ENCODE results near the gene TREM2.

Gene TREM2

DNA sequence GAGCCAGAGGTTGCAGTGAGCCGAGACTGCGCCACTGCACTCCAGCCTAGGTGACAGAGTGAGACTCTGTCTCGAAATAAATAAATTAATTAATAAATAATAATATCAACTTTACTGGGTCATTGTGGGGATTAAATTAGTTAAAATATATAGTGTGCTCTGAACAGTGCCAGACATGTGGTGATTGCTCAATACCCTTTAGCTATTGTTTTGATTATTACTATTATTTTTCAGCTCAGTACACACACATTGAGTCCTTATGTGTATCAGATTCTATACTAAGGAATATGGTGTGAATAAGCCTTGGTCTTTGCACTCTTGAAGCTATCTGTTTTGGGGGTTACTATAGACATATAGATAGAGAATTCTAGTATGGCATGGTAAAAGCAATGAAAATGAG lies 37.6 kb downstream of the TREM2 start:
- Histone ChIP-seq H3K4me2 (ENCODE audit: insufficient read depth, low read length, poor library complexity, severe bottlenecking) (no peak overlapping the region), H3K18ac (ENCODE audit: low read length) (no peak overlapping the region), H4K8ac (ENCODE audit: low read depth, low read length) (no peak overlapping the region), H3K27me3 (ENCODE audit: control insufficient read depth in 3 of 3, insufficient read depth in 3 of 3, low read depth in 1 of 3, low read length in 3 of 3) (no peaks in the 10 kb centered on the region), H3K36me3 (replicated peaks in 1 of 2; ENCODE audit: control insufficient read depth in 2 of 2, insufficient read depth in 2 of 2, low read length in 2 of 2) (no peaks in the 10 kb centered on the region), H3K4me1 (ENCODE audit: control insufficient read depth in 2 of 2, insufficient read depth in 1 of 2, low read depth in 1 of 2, low read length in 2 of 2) (no peaks in the 10 kb centered on the region), H3K9me3 (replicated peaks in 1 of 2; ENCODE audit: control insufficient read depth in 2 of 2, insufficient read depth in 1 of 2, low read depth in 1 of 2, low read length in 2 of 2) (no peaks in the 10 kb centered on the region), H2BK15ac (ENCODE audit: low read length) (no peak overlapping the region), H2AK5ac (ENCODE audit: low read depth, low read length) (no peak overlapping the region), H3K4ac (ENCODE audit: low read length) (no peak overlapping the region), H3K79me1 (ENCODE audit: low read depth, low read length) (no peaks in the 10 kb centered on the region), H3K23ac (ENCODE audit: low read depth, low read length, poor library complexity) (no peak overlapping the region), H2AFZ (ENCODE audit: low read length) (no peak overlapping the region), H4K91ac (ENCODE audit: low read depth, low read length, poor library complexity) (no peak overlapping the region), H2BK120ac (ENCODE audit: low read depth, low read length) (no peak overlapping the region), H3K14ac (ENCODE audit: low read length) (no peak overlapping the region), H2BK12ac (ENCODE audit: low read length) (no peak overlapping the region), H2BK5ac (ENCODE audit: low read length) (no peak overlapping the region), H3K27ac (replicated peaks; ENCODE audit: low read length) (no peak overlapping the region), H3K4me3 (ENCODE audit: low read length in 2 of 2) (no peak overlapping the region), H3K9ac (ENCODE audit: low read depth, low read length, poor library complexity) (no peak overlapping the region)
- no peak for DNase-seq (ENCODE audit: low spot score)
- WGBS, 2 donors (ENCODE audit: extremely low coverage in 2 of 2, insufficient read length in 2 of 2, insufficient replicate concordance in 1 of 2), result no CpG with 5 or more reads among the region's 3 CpGs

DNA sequence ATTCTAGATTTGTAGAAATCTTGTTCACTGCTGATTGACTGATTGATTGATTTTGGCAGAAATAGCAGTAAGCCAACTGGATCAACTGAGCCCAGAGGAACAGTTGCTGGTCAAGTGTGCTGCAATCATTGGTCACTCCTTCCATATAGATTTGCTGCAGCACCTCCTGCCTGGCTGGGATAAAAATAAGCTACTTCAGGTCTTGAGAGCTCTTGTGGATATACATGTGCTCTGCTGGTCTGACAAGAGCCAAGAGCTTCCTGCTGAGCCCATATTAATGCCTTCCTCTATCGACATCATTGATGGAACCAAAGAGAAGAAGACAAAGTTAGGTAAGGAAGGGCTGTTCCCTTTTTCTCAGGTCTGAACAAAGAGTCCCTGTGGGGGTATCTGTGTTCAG lies 40.0 kb downstream of the TREM2 start:
- no peaks in the 10 kb centered on the region for H3K9me3 ChIP-seq (replicated peaks in 1 of 2; ENCODE audit: control insufficient read depth in 2 of 2, insufficient read depth in 1 of 2, low read depth in 1 of 2, low read length in 2 of 2)
- no peak overlapping the region for H4K91ac ChIP-seq (ENCODE audit: low read depth, low read length, poor library complexity)
- no peak overlapping the region for H3K23ac ChIP-seq (ENCODE audit: low read depth, low read length, poor library complexity)
- no peak overlapping the region for H2BK15ac ChIP-seq (ENCODE audit: low read length)
- no peak for DNase-seq (ENCODE audit: low spot score)
- no peaks in the 10 kb centered on the region for H3K27me3 ChIP-seq (ENCODE audit: control insufficient read depth in 3 of 3, insufficient read depth in 3 of 3, low read depth in 1 of 3, low read length in 3 of 3)
- no peak overlapping the region for H3K14ac ChIP-seq (ENCODE audit: low read length)
- H4K8ac ChIP-seq (ENCODE audit: low read depth, low read length), result no peak overlapping the region
- no peak overlapping the region for H2AFZ ChIP-seq (ENCODE audit: low read length)
- H2BK12ac ChIP-seq (ENCODE audit: low read length), result no peak overlapping the region
- no peak overlapping the region for H2AK5ac ChIP-seq (ENCODE audit: low read depth, low read length)
- no peak overlapping the region for H3K9ac ChIP-seq (ENCODE audit: low read depth, low read length, poor library complexity)
- H3K4me2 ChIP-seq (ENCODE audit: insufficient read depth, low read length, poor library complexity, severe bottlenecking), result no peak overlapping the region
- H3K4me1 ChIP-seq (ENCODE audit: control insufficient read depth in 2 of 2, insufficient read depth in 1 of 2, low read depth in 1 of 2, low read length in 2 of 2), result no peaks in the 10 kb centered on the region
- no peak overlapping the region for H2BK120ac ChIP-seq (ENCODE audit: low read depth, low read length)
- H3K4me3 ChIP-seq (ENCODE audit: low read length in 2 of 2), result no peak overlapping the region
- no peaks in the 10 kb centered on the region for H3K36me3 ChIP-seq (replicated peaks in 1 of 2; ENCODE audit: control insufficient read depth in 2 of 2, insufficient read depth in 2 of 2, low read length in 2 of 2)
- H2BK5ac ChIP-seq (ENCODE audit: low read length), result no peak overlapping the region
- no peaks in the 10 kb centered on the region for H3K79me1 ChIP-seq (ENCODE audit: low read depth, low read length)
- H3K4ac ChIP-seq (ENCODE audit: low read length), result no peak overlapping the region
- no peak overlapping the region for H3K27ac ChIP-seq (replicated peaks; ENCODE audit: low read length)
- H3K18ac ChIP-seq (ENCODE audit: low read length), result no peak overlapping the region
- no CpG with 5 or more reads among the region's 1 CpG for WGBS, 2 donors (ENCODE audit: extremely low coverage in 2 of 2, insufficient read length in 2 of 2, insufficient replicate concordance in 1 of 2)

- Histone ChIP-seq H3K27ac (replicated peaks; ENCODE audit: low read length) (no peak overlapping the region), H3K9ac (ENCODE audit: low read depth, low read length, poor library complexity) (no peak overlapping the region), H3K4ac (ENCODE audit: low read length) (no peak overlapping the region), H3K4me3 (ENCODE audit: low read length in 2 of 2) (no peak overlapping the region), H2BK12ac (ENCODE audit: low read length) (no peak overlapping the region), H3K4me2 (ENCODE audit: insufficient read depth, low read length, poor library complexity, severe bottlenecking) (no peak overlapping the region), H2BK15ac (ENCODE audit: low read length) (no peak overlapping the region), H3K4me1 (ENCODE audit: control insufficient read depth in 2 of 2, insufficient read depth in 1 of 2, low read depth in 1 of 2, low read length in 2 of 2) (no peaks in the 10 kb centered on the region), H2AFZ (ENCODE audit: low read length) (no peak overlapping the region), H3K27me3 (ENCODE audit: control insufficient read depth in 3 of 3, insufficient read depth in 3 of 3, low read depth in 1 of 3, low read length in 3 of 3) (no peaks in the 10 kb centered on the region), H3K79me1 (ENCODE audit: low read depth, low read length) (no peaks in the 10 kb centered on the region), H2BK5ac (ENCODE audit: low read length) (no peak overlapping the region), H2BK120ac (ENCODE audit: low read depth, low read length) (no peak overlapping the region), H4K91ac (ENCODE audit: low read depth, low read length, poor library complexity) (no peak overlapping the region), H3K23ac (ENCODE audit: low read depth, low read length, poor library complexity) (no peak overlapping the region), H3K18ac (ENCODE audit: low read length) (no peak overlapping the region), H3K9me3 (replicated peaks in 1 of 2; ENCODE audit: control insufficient read depth in 2 of 2, insufficient read depth in 1 of 2, low read depth in 1 of 2, low read length in 2 of 2) (no peaks in the 10 kb centered on the region), H2AK5ac (ENCODE audit: low read depth, low read length) (no peak overlapping the region), H4K8ac (ENCODE audit: low read depth, low read length) (no peak overlapping the region), H3K14ac (ENCODE audit: low read length) (no peak overlapping the region), H3K36me3 (replicated peaks in 1 of 2; ENCODE audit: control insufficient read depth in 2 of 2, insufficient read depth in 2 of 2, low read length in 2 of 2) (no peaks in the 10 kb centered on the region)
- no peak for DNase-seq (ENCODE audit: low spot score)
- no CpG with 5 or more reads among the region's 1 CpG for WGBS, 2 donors (ENCODE audit: extremely low coverage in 2 of 2, insufficient read length in 2 of 2, insufficient replicate concordance in 1 of 2)
These were observed 40.5 kb downstream of the TREM2 start for GRCh38 chr6:41122373-41122772.

DNA sequence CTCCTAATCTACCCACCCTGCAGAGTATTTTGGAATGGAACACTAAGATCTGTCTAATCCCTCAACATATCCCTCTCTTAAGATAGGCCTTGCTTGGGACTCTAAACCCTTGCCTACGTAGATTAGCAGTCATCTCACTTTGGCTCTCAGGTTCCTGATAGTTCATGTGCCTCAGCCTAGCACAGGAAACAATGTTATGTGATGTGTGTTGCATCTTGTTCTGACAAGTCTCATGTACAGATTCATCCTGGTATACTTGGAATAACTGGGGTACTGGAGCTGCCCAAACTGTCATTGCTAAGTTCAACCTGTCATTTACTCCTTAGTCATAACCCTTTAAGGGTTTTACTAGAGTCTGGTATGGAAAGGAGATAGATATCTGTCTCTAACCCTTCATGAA lies 42.9 kb downstream of the TREM2 start:
- H2BK120ac ChIP-seq (ENCODE audit: low read depth, low read length), result no peak overlapping the region
- H3K4ac ChIP-seq (ENCODE audit: low read length), result no peak overlapping the region
- no peak overlapping the region for H3K4me2 ChIP-seq (ENCODE audit: insufficient read depth, low read length, poor library complexity, severe bottlenecking)
- WGBS, 2 donors (ENCODE audit: extremely low coverage in 2 of 2, insufficient read length in 2 of 2, insufficient replicate concordance in 1 of 2), result no CpG with 5 or more reads among the region's 1 CpG
- H3K9me3 ChIP-seq (replicated peaks in 1 of 2; ENCODE audit: control insufficient read depth in 2 of 2, insufficient read depth in 1 of 2, low read depth in 1 of 2, low read length in 2 of 2), result no peaks in the 10 kb centered on the region
- no peak overlapping the region for H3K18ac ChIP-seq (ENCODE audit: low read length)
- no peak overlapping the region for H3K23ac ChIP-seq (ENCODE audit: low read depth, low read length, poor library complexity)
- no peak overlapping the region for H3K4me3 ChIP-seq (ENCODE audit: low read length in 2 of 2)
- H3K14ac ChIP-seq (ENCODE audit: low read length), result no peak overlapping the region
- H3K36me3 ChIP-seq (replicated peaks in 1 of 2; ENCODE audit: control insufficient read depth in 2 of 2, insufficient read depth in 2 of 2, low read length in 2 of 2), result no peaks in the 10 kb centered on the region
- no peak overlapping the region for H2BK15ac ChIP-seq (ENCODE audit: low read length)
- no peaks in the 10 kb centered on the region for H3K79me1 ChIP-seq (ENCODE audit: low read depth, low read length)
- H2AFZ ChIP-seq (ENCODE audit: low read length), result no peak overlapping the region
- no peak overlapping the region for H3K27ac ChIP-seq (replicated peaks; ENCODE audit: low read length)
- H4K8ac ChIP-seq (ENCODE audit: low read depth, low read length), result no peak overlapping the region
- H2AK5ac ChIP-seq (ENCODE audit: low read depth, low read length), result no peak overlapping the region
- H3K27me3 ChIP-seq (ENCODE audit: control insufficient read depth in 3 of 3, insufficient read depth in 3 of 3, low read depth in 1 of 3, low read length in 3 of 3), result no peaks in the 10 kb centered on the region
- no peak overlapping the region for H2BK5ac ChIP-seq (ENCODE audit: low read length)
- H4K91ac ChIP-seq (ENCODE audit: low read depth, low read length, poor library complexity), result no peak overlapping the region
- DNase-seq (ENCODE audit: low spot score), result no peak
- H3K9ac ChIP-seq (ENCODE audit: low read depth, low read length, poor library complexity), result no peak overlapping the region
- no peaks in the 10 kb centered on the region for H3K4me1 ChIP-seq (ENCODE audit: control insufficient read depth in 2 of 2, insufficient read depth in 1 of 2, low read depth in 1 of 2, low read length in 2 of 2)
- no peak overlapping the region for H2BK12ac ChIP-seq (ENCODE audit: low read length)

Data from neuronal stem cell (in vitro differentiated cells).